PFSK-1 (cell line): ENCODE measurements around the gene KRT5.

ENCODE experiments used
- SIN3A ChIP-seq: IDR thresholded peaks from 2 replicates; pipeline ENCODE4 v1.6.1; 2012; ENCODE audit warnings: mild to moderate bottlenecking, low read length, moderate library complexity, borderline replicate concordance; ENCODE audit not compliant: insufficient read depth
- TAF1 ChIP-seq: IDR thresholded peaks from 2 replicates; pipeline ENCODE4 v1.6.1; 2012; ENCODE audit warnings: low read length, control low read depth, borderline replicate concordance; ENCODE audit not compliant: insufficient read depth
- TF ChIP-seq, protein P1 (sequence below), 2 experiments: IDR thresholded peaks; 2 replicates each; pipeline versions ENCODE4 v1.6.1 to v1.8.0; 2011 to 2012; ENCODE audit warnings: low read depth in 2 of 2, low read length in 2 of 2, control low read depth in 1 of 2, inconsistent platforms in 1 of 2, mild to moderate bottlenecking in 1 of 2, moderate library complexity in 1 of 2; ENCODE audit not compliant: insufficient read depth in 1 of 2

DNA sequence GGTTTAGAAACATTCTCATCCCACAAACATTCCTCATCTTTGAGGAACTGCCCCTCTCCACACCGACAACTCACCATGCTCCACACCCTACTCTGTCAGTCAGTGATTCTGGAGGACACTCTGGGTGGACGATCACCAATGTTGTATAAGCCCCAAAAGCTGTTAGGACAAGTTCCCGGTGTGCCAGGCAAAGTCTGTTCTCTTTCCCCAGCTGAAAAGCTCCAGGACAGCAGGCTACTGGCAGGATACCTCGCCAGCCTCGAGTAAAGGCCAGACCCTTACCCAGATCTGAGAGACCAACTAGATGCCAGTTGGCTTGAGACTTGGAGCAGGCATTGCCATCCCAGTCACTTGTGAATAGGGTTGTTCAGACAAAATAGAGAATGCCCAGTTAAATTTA is 12.0 kb downstream of the KRT5 start:
- TF ChIP-seq TAF1 (no peak), SIN3A (no peak)
- TF ChIP-seq, protein P1, sequence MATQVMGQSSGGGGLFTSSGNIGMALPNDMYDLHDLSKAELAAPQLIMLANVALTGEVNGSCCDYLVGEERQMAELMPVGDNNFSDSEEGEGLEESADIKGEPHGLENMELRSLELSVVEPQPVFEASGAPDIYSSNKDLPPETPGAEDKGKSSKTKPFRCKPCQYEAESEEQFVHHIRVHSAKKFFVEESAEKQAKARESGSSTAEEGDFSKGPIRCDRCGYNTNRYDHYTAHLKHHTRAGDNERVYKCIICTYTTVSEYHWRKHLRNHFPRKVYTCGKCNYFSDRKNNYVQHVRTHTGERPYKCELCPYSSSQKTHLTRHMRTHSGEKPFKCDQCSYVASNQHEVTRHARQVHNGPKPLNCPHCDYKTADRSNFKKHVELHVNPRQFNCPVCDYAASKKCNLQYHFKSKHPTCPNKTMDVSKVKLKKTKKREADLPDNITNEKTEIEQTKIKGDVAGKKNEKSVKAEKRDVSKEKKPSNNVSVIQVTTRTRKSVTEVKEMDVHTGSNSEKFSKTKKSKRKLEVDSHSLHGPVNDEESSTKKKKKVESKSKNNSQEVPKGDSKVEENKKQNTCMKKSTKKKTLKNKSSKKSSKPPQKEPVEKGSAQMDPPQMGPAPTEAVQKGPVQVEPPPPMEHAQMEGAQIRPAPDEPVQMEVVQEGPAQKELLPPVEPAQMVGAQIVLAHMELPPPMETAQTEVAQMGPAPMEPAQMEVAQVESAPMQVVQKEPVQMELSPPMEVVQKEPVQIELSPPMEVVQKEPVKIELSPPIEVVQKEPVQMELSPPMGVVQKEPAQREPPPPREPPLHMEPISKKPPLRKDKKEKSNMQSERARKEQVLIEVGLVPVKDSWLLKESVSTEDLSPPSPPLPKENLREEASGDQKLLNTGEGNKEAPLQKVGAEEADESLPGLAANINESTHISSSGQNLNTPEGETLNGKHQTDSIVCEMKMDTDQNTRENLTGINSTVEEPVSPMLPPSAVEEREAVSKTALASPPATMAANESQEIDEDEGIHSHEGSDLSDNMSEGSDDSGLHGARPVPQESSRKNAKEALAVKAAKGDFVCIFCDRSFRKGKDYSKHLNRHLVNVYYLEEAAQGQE (IDR thresholded peaks at IDR 0.05; ENCODE audit: insufficient read depth in 1 of 2, low read depth in 2 of 2, low read length in 2 of 2), result no peak
